Retinal pigment epithelial cell (primary cell): Measurements from ENCODE around the gene ZFAND6.

ENCODE experiments used
- DNase-seq: peaks from one replicate; pipeline ENCODE4 v3.0.0-alpha.2; 2010; ENCODE audit warnings: low read depth
- H3K4me3 ChIP-seq: 2 replicates; pipeline ENCODE4 v1.5.1; 2011; ENCODE audit warnings: mild to moderate bottlenecking, low read length, control low read depth, moderate library complexity
- CTCF ChIP-seq: conservative IDR thresholded peaks from 2 replicates; pipeline ENCODE4 v1.5.1; 2011; ENCODE audit warnings: low read depth, low read length, control low read depth, inconsistent platforms

The ZFAND6 gene

GRCh38 chr15:80161468-80162016, 102.1 kb downstream of the ZFAND6 start:
- no peak for DNase-seq
- no peak overlapping the region for H3K4me3 ChIP-seq
- no peak for TF ChIP-seq CTCF

- H3K4me3 ChIP-seq: no peak overlapping the region
- no peak for TF ChIP-seq CTCF
- DNase-seq: no peak
These were observed 102.6 kb downstream of the ZFAND6 start for GRCh38 chr15:80162059-80162554.

- no peak overlapping the region for H3K4me3 ChIP-seq
- no peak for DNase-seq
- no peak for TF ChIP-seq CTCF
These were observed 103.7 kb downstream of the ZFAND6 start for GRCh38 chr15:80163217-80163616.

- no peak for TF ChIP-seq CTCF
- H3K4me3 ChIP-seq: no peak overlapping the region
- DNase-seq: no peak
These were observed 104.4 kb downstream of the ZFAND6 start for GRCh38 chr15:80163897-80164296.

- no peak for DNase-seq
- no peak overlapping the region for H3K4me3 ChIP-seq
- no peak for TF ChIP-seq CTCF
These were observed 108.5 kb downstream of the ZFAND6 start for GRCh38 chr15:80167936-80168335.

- no peak for TF ChIP-seq CTCF
- DNase-seq: no peak
- no peak overlapping the region for H3K4me3 ChIP-seq
These were observed 108.9 kb downstream of the ZFAND6 start for GRCh38 chr15:80168421-80168820.

- no peak overlapping the region for H3K4me3 ChIP-seq
- no peak for DNase-seq
- TF ChIP-seq CTCF: no peak
These were observed 110.4 kb downstream of the ZFAND6 start for GRCh38 chr15:80169768-80170357.
